ENCODE measurements around the gene PLEK. TPM values are rescaled to one million over a fixed set of nuclear protein-coding genes. Genes with fewer than 3 reads are reported as not detected.

PLEK gene
- total and polyA plus RNA-seq, 10 of the 15 experiments (the other 5 are each of a cell fraction or from before 2014, with no cell fraction given) = 229 to 804 (median 362) TPM

DNA sequence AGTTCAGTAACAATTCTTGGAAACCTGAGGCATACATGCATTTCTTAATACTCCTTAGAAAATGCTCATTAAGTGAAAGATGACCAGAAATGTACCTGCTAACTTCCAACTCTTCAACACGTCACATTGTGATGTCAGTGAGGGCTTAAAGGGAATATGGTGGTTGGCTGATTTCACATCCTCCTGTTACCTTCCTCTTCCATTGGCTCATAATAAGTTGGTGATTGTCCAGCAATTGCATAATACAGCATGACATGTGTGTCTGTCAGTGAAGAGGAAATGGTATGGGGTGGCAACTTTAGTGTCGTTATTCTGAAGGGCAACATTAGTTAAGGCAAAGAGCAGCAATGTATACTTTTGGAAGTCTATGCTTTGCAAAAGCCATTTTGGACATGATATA lies 26.0 kb downstream of the PLEK start (continued):
- TF ChIP-seq, protein P1, sequence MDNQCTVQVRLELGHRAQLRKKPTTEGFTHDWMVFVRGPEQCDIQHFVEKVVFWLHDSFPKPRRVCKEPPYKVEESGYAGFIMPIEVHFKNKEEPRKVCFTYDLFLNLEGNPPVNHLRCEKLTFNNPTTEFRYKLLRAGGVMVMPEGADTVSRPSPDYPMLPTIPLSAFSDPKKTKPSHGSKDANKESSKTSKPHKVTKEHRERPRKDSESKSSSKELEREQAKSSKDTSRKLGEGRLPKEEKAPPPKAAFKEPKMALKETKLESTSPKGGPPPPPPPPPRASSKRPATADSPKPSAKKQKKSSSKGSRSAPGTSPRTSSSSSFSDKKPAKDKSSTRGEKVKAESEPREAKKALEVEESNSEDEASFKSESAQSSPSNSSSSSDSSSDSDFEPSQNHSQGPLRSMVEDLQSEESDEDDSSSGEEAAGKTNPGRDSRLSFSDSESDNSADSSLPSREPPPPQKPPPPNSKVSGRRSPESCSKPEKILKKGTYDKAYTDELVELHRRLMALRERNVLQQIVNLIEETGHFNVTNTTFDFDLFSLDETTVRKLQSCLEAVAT (IDR thresholded peaks at IDR 0.05) = peak; percentile 44; the same call in 1 of the 2 replicates
- TF ChIP-seq JUND (IDR thresholded peaks at IDR 0.05; ENCODE audit: low read depth, low read length) (no peak), KDM1A (IDR thresholded peaks at IDR 0.05; ENCODE audit: borderline replicate concordance) (no peak), POLR2AphosphoS5 (IDR thresholded peaks at IDR 0.05; ENCODE audit: low read length) (peak; percentile 72; the same call in 1 of the 2 replicates), SMARCA5 (IDR thresholded peaks at IDR 0.05) (0 out of 2 replicates have a peak, but pooled peaks have one; percentile 18)

DNA sequence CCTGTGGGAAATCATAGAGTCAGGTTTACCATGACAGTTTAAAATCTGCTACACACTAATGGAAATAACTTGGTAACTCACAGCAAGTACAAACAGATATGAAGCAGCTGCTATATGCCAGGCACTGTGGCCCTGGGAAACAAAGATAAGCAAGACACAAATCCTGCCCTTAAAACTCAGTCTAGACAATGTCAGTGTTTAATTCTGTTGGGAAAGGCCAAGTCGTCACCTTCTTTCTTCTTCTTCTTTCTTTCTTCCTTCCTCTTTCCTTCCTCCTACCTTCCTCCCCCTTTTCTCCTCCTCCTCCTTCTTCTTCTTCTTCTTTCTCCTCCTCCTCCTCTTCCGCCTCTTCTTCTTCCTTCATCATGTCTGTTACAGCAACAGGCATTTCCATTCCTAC lies 26.8 kb downstream of the PLEK start:
- in situ Hi-C loops (cut with MboI) (loop anchor here (25.0 kb wide), 1 partner anchor 1720 kb away; no protein-coding TSS in a partner anchor), intact Hi-C loops (cut with micrococcal nuclease; ENCODE audit: unreplicated experiment) (no loop called here)
- H3K4me3 ChIP-seq = peak overlapping the region; percentile 62
- peak overlapping the region; percentile 75; the same call in 1 of the 2 replicates for H3K4me2 ChIP-seq (ENCODE audit: control insufficient read depth, insufficient read depth)
- CTCF ChIA-PET = interaction anchor here (0.6 to 8.5 kb wide), 6 partner anchors 12 to 50 kb away, joined by 3 to 85 read pairs (median 4); no protein-coding TSS in a partner anchor
- BruUV-seq (replicated peaks) = no TSS peak
- FAIRE-seq = no peak
- no peak overlapping the region for H2AFZ ChIP-seq (ENCODE audit: control insufficient read depth, low read depth, low read length)
- 50% methylated on average over 2 of the region's 2 CpGs for WGBS (ENCODE audit: insufficient coverage, insufficient replicate concordance, low lambda C conversion rate, missing lambda C conversion rate)
- no peak for ATAC-seq
- POLR2A ChIA-PET = interaction anchor here (0.6 to 5.8 kb wide), 7 partner anchors 10 to 1872 kb away, joined by 3 to 48 read pairs (median 5); no protein-coding TSS in a partner anchor
- H3K79me2 ChIP-seq (ENCODE audit: control insufficient read depth, insufficient read depth, low read length) = peaks cover 65% of the 10 kb centered on the region
- RAD21 ChIA-PET (ENCODE audit: unreplicated experiment) = interaction anchor here (0.9 to 14.3 kb wide), 5 partner anchors 19 to 49 kb away, joined by 3 to 211 read pairs (median 33); no protein-coding TSS in a partner anchor
- H3K4me1 ChIP-seq (ENCODE audit: control insufficient read depth, insufficient read depth, low read length) = peaks cover 30% of the 10 kb centered on the region
- no peaks in the 10 kb centered on the region for H3K27me3 ChIP-seq (replicated peaks in 1 of 2; ENCODE audit: control insufficient read depth in 2 of 2, insufficient read depth in 2 of 2, low read length in 1 of 2)
- no peak for DNase-seq (ENCODE audit: low read depth, low spot score)
- H3K9me3 ChIP-seq (replicated peaks; ENCODE audit: control insufficient read depth, insufficient read depth, low read length) = peaks cover 6% of the 10 kb centered on the region; the same call in 2 of the 3 replicates
- peak overlapping the region; percentile 90; the same call in 1 of the 2 replicates for H3K27ac ChIP-seq (ENCODE audit: control insufficient read depth, insufficient read depth)
- TF ChIP-seq BMI1 (IDR thresholded peaks at IDR 0.05; ENCODE audit: borderline replicate concordance) (0 out of 2 replicates have a peak, but pooled peaks have one; percentile 20), CHD1 (IDR thresholded peaks at IDR 0.05; ENCODE audit: low read depth, low read length) (no peak), FOXM1 (IDR thresholded peaks at IDR 0.05; ENCODE audit: low read depth, low read length) (no peak), POLR2AphosphoS2 (IDR thresholded peaks at IDR 0.05; ENCODE audit: low read depth, low read length) (no peak), GABPA (IDR thresholded peaks at IDR 0.05; ENCODE audit: low read depth) (0 out of 2 replicates have a peak, but pooled peaks have one; percentile 1), MTA3 (IDR thresholded peaks at IDR 0.05; ENCODE audit: borderline replicate concordance, low read length) (0 out of 2 replicates have a peak, but pooled peaks have one; percentile 38)
- TF ChIP-seq, protein P1 (IDR thresholded peaks at IDR 0.05) = peak; percentile 83
- SMC1A ChIA-PET (ENCODE audit: uncharacterized antibody, unreplicated experiment) = interaction anchor here (0.6 to 15.8 kb wide), 6 partner anchors 12 to 49 kb away, joined by 4 to 259 read pairs (median 89); no protein-coding TSS in a partner anchor
- no peaks in the 10 kb centered on the region for H4K20me1 ChIP-seq (ENCODE audit: control insufficient read depth, insufficient read depth)
- no peak overlapping the region for H3K9ac ChIP-seq (ENCODE audit: control insufficient read depth, insufficient read depth, low read length)
- H3K36me3 ChIP-seq (ENCODE audit: control insufficient read depth in 2 of 2, insufficient read depth in 2 of 2, low read length in 1 of 2) = peaks cover 37 to 68% of the 10 kb centered on the region in 2 experiments

Measured in GM12878 (cell line).